Psoas muscle (tissue), 8 donors: ENCODE data around the gene SLC35F3. TPM values are rescaled to one million over a fixed set of nuclear protein-coding genes. Genes with fewer than 3 reads are reported as not detected.

Source experiments
- ATAC-seq, 4 donors: fragments of 200-7000 bp; cut with Tn5 transposase; one replicate each; pipeline ENCODE4 v1.9.1; 2020; ENCODE audit warnings: moderate library complexity in 3 of 4, mild to moderate bottlenecking in 2 of 4
- DNase-seq, 2 donors: peaks; one replicate each; pipeline ENCODE4 v3.0.0-alpha.2; 2020
- H3K27ac ChIP-seq: fragments of 200-600 bp; one replicate; pipeline ENCODE4 v1.8.0; 2022
- H3K27me3 ChIP-seq, 3 donors: fragments of 200-600 bp in 1 of 3; one replicate each; pipeline versions ENCODE4 v1.6.1 to v1.8.0; 2013 to 2022; ENCODE audit warnings: low read length in 2 of 3, mild to moderate bottlenecking in 2 of 3, moderate library complexity in 1 of 3; ENCODE audit not compliant: insufficient read depth in 3 of 3
- H3K36me3 ChIP-seq, 2 donors: fragments of 200-600 bp in 1 of 2; one replicate each; pipeline versions ENCODE4 v1.6.1 to v1.8.0; 2013 to 2022; ENCODE audit warnings: low read depth in 1 of 2, mild to moderate bottlenecking in 1 of 2, moderate library complexity in 1 of 2; ENCODE audit not compliant: insufficient read depth in 1 of 2
- H3K4me1 ChIP-seq: fragments of 200-600 bp; one replicate; pipeline ENCODE4 v1.8.0; 2022
- H3K4me3 ChIP-seq: fragments of 200-600 bp; one replicate; pipeline ENCODE4 v1.8.0; 2022; ENCODE audit warnings: mild to moderate bottlenecking
- H3K9me3 ChIP-seq: fragments of 200-600 bp; one replicate; pipeline ENCODE4 v1.8.0; 2022
- WGBS, 3 donors: extraction: QIAGEN DNeasy Blood & Tissue Kit; methylation state at CpG; one replicate each; pipeline versions ENCODE4 v1.1.6 to v1.1.7; 2013; 5-methylcytosine and 5-hydroxymethylcytosine counted together
- intact Hi-C, 2 donors: fragments of 100-400 bp; cut with DNase I; formaldehyde crosslinking; loops; one replicate each; pipeline versions ENCODE4 v1.11.0 to v1.14.2; 2022
- polyA plus RNA-seq, 3 donors: library from polyadenylated mRNA; stranded (reverse); fragments of 200-250 nt; gene quantifications; one replicate each; pipeline ENCODE4 v1.2.3, GENCODE V29; 2013
- total RNA-seq, 4 donors: library from RNA; stranded (reverse); fragmentation: NEBNext Ultra II Directional in 2 of 4; extraction: Animal tissue kit (Norgen Biotek cat#: 25700) in 2 of 4; gene quantifications; one replicate each; pipeline versions ENCODE4 v1.2.1 to v1.2.4, GENCODE V29; 2021 to 2023
- TF ChIP-seq, protein P1 (sequence below): fragments of 200-600 bp; IDR thresholded peaks from one replicate; pipeline ENCODE4 v1.8.0; 2022; ENCODE audit warnings: antibody characterized with exemption
- donor health status: healthy with polysubstance abuse.
- donor health status: DM: no; HTN: no; CAD: no; lungs with moderate emphysema.
- donor health status: Bipolar disorder and iron deficiency.
- donor health status: healthy.
- donor health status: DM: yes; HTN: yes; CAD: no.
- donor health status: DM: no; HTN: no; CAD: no.
- donor health status: DM: no; HTN: no; CAD: no.
- donor health status: DM: yes; HTN: yes; CAD: no.

The SLC35F3 gene
- total and polyA plus RNA-seq, 7 donors: 0.01 to 0.16 (median 0.10) TPM; not detected in 3

- intact Hi-C loops: no loop called here
- no peak overlapping the region for H3K27ac ChIP-seq
- DNase-seq (no peak), ATAC-seq (no peak)
- H3K27me3 ChIP-seq: no peaks in the 10 kb centered on the region
- H3K9me3 ChIP-seq: no peaks in the 10 kb centered on the region
- H3K36me3 ChIP-seq: no peaks in the 10 kb centered on the region
- TF ChIP-seq, protein P1, sequence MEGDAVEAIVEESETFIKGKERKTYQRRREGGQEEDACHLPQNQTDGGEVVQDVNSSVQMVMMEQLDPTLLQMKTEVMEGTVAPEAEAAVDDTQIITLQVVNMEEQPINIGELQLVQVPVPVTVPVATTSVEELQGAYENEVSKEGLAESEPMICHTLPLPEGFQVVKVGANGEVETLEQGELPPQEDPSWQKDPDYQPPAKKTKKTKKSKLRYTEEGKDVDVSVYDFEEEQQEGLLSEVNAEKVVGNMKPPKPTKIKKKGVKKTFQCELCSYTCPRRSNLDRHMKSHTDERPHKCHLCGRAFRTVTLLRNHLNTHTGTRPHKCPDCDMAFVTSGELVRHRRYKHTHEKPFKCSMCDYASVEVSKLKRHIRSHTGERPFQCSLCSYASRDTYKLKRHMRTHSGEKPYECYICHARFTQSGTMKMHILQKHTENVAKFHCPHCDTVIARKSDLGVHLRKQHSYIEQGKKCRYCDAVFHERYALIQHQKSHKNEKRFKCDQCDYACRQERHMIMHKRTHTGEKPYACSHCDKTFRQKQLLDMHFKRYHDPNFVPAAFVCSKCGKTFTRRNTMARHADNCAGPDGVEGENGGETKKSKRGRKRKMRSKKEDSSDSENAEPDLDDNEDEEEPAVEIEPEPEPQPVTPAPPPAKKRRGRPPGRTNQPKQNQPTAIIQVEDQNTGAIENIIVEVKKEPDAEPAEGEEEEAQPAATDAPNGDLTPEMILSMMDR: no peak
- 26 to 35% (median 33%) methylated on average over 6 of the region's 6 CpGs for WGBS, 3 donors
- no peaks in the 10 kb centered on the region for H3K4me1 ChIP-seq
- H3K4me3 ChIP-seq: no peak overlapping the region
Measured at GRCh38 chr1:233998891-233999290, 94.4 kb downstream of the SLC35F3 start.

- TF ChIP-seq, protein P1: no peak
- ATAC-seq (no peak), DNase-seq (no peak)
- no peaks in the 10 kb centered on the region for H3K36me3 ChIP-seq
- no peaks in the 10 kb centered on the region for H3K9me3 ChIP-seq
- H3K27me3 ChIP-seq: peaks cover 0 to 3% (median 0%) of the 10 kb centered on the region in 3 donors
- intact Hi-C loops: no loop called here
- H3K27ac ChIP-seq: no peak overlapping the region
- no peak overlapping the region for H3K4me3 ChIP-seq
- 25 to 32% (median 30%) methylated on average over 5 of the region's 5 CpGs for WGBS, 3 donors
- H3K4me1 ChIP-seq: no peaks in the 10 kb centered on the region
Measured at GRCh38 chr1:234000557-234001041, 96.1 kb downstream of the SLC35F3 start.

DNA sequence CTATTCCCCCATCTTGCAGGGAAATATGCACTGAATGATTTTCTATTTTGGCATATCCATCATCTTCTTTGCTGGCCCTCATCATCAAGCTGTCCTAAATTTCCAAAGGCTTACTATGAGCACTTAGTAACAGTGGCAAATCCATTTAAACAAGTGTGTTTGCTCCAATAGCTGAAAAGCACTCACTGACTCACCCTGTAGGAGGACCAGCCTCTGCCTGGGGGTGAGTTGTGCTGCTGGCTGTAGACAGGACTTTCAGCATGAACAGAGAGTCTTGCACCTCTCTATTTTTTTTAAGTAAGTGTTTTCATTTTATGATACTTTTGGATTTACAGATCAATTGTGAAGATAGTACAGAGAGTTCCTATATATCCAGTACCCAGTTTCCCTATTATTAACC lies 97.3 kb downstream of the SLC35F3 start:
- Histone ChIP-seq H3K9me3 (no peaks in the 10 kb centered on the region), H3K27ac (no peak overlapping the region), H3K4me1 (no peaks in the 10 kb centered on the region), H3K36me3 (no peaks in the 10 kb centered on the region), H3K4me3 (no peak overlapping the region), H3K27me3 (peaks cover 0 to 4% (median 0%) of the 10 kb centered on the region in 3 donors)
- DNase-seq (no peak), ATAC-seq (no peak)
- intact Hi-C loops: no loop called here
- TF ChIP-seq, protein P1: no peak

- intact Hi-C loops: no loop called here
- ATAC-seq: no peak
- no peaks in the 10 kb centered on the region for H3K4me1 ChIP-seq
Measured at GRCh38 chr1:234004591-234004990, 100.1 kb downstream of the SLC35F3 start.

More at GRCh38 chr1:234004591-234004990, 100.1 kb downstream of the SLC35F3 start:
- no peak for DNase-seq
- Histone ChIP-seq H3K36me3 (no peaks in the 10 kb centered on the region), H3K4me3 (no peak overlapping the region), H3K9me3 (no peaks in the 10 kb centered on the region), H3K27ac (no peak overlapping the region), H3K27me3 (peaks cover 0 to 4% (median 0%) of the 10 kb centered on the region in 3 donors)
- TF ChIP-seq, protein P1: no peak
